G401.6 (cell line): Measurements from ENCODE around the gene CACNB1.
A peak's percentile ranks its signal among the peaks of the same experiment; 100 is the strongest.

Experiments
- FAIRE-seq: peaks from 2 replicates; lab custom pipeline; 2012; peaks lifted over from hg19 to GRCh38; lab: Jason Lieb, UNC

CACNB1 gene

DNA sequence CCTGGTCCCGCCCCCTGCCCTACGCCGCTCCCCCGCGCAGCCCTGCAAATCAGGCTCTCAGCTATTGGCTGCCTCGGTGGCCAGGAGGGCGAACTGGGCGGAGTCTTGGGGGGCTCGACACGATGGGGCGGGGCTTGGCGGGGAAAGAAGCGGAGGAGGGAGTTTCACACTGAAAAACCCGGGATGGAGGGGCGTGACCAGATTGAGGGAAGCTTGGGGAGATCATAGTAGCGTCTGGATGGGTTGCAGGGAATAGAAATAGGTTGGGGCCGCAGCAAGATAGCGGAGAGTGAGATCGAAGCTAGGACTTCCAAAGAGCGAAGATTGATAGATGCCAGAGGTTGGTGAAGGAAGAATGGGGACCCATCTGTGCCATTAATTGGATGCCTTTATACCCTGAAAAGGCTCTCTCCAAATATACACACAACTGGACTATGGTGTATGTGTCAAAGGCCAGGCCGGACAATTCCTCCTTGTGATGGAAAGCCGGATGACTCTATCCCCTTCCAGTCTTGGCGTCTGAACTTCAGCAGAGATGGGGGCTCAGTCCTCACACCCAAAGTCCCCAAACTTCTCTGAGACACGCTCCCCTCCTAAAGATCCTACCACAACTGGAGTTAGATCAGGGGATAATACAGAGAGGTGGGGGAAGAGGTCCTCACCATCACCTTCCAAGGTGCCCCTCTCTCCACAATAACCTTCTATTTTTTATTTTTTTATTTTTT, 28.7 kb upstream of the CACNB1 start:
- FAIRE-seq = no peak

DNA sequence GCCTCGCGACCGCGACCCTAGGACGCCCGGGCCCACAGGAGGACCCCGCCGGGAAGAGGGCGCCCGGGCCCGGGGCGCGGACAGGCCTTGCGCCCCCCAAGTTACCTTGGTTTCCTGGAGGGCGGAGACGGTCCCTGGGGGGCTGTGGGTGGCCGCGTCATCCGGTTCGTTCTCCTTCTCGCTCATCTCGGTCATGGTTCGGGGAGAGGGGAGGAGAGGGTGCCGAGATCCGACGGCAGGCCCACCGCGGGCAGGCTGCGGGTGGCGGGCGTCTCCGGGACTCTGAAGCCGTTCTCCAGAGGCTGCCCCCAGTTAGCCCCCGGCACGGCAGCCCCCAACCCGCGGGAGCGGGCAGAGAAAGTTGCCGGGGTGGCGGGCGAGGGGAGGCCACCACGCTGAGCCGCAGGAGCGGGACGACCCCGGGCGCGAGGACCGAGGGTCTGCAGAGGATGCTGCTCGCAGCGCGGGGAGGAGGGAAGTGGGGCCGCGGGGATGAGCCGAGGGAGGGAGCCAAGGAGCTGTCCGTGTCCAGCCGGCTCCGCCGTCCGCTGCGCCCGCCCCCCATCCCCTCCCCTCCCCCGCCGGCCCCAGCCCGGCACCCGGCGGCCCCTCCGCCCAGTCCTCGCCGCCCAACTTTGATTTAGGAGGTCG, 28.0 kb upstream of the CACNB1 start, which contains the start of gene STAC2:
Gene STAC2, minus strand, starts transcription at position 638 of the 651 bp plus-strand sequence. Its CDS starts 443 bp downstream, at position 195.
- FAIRE-seq = no peak

DNA sequence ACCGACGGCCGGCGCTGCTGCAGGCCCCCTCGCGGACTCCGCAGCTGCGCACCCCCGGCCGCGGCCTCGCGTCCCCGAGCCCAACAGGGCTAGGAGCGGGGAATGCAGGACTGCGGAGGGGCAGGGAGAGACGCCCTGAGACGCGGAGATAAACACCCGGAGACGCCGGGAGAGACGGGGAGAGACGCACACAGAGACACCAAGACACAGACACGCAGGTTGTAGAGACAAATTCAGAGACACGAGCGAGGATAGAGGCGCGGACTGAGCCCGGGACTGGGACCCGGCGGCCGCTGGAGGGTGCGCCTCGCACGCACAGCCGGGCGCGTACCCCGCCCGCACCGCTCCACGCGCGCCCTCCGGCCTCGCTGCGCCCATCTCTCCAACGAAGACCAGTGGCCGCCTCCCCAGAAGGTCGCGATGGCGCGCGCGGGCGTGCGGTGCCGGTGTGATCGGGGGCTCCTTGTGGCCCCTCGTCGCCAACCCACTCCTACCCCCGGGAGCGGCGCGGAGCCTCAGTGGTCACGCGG, 27.4 kb upstream of the CACNB1 start:
- FAIRE-seq = no peak

DNA sequence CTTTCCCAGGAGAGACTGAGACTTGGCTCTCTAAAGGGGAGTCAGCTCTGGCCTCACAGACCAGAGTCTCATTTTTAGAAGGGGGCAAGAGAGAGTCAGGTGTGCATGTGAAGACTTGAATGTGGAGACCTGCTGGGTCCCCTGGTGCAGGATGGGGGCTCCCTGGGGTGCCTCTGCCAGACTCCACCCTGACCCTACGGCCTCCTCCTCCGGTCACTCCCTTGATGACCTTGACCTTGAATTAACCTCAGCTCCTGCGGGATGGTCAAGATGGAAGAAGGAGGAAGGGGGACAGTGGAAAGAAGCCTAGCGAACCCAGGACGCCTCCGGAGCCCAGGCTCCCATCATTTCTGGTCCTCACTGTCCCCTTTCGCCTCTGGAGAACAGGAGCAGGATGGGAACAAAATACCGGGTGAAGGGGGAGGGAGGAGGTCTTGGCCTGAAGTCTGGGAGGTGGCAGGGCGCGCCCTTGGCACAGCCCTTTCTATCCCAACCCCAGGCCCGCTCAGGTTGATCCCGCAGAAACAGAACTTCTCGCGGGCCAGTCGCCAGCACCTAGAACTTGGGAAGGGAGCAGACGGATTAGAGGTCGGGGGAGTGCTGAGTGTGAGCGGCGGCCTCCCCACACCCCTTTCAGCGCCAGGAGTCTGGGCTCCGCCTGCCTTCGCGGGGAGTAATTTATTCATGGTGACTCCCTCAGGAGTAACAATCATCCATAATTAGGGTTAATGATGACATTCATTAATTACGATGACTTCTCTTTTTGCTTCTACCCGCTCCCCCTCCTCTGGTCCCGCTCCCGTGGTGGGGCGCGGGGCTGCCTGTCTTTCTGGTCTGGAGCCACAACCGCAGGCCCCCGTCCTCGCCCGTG, 26.7 kb upstream of the CACNB1 start:
- no peak for FAIRE-seq

DNA sequence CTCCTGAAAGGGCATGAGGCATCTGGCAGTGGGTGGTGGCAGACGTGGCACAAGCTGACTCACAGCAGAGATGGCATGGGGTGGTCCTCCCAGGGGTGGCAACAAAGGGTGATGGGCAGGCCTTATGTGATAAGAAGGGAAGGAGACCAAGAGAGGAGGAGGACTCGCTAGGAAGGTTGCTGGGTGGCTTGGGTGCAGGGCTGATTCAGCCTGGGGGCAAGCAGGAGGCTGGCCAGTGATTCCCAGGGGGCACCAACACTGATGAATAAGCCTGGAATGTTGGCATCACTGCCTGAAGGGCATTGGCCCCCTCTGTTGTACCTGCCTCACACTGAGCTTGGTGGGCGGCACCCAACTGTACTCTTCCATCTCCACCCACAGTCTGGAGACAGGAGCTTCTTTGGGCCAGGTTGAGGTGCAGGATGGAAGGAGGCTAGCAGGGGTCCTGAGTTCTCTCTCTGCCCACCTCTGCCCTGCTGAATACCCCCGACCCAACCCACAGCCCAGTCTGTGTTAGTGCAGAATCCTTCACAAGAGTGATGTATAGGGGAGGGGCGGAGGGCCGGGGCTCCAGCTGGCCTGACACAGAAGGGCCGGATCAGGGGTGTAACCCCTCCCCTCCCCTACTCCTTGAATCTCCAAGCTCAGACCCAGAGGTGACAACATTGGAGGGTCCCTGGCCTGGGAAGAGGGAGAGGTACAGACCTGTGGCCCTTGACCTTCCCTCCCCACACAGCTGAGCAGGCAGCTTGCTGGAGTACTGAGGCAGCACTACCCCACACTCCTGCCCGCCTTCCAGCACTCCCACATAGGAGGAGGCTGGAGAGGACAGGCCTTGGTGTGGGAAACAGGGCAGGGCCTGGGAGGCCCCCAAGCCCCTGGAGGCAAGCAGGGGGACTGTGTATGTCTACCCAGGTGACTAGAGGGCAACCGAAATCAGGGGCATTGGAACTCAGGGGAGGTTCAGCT, 25.7 kb upstream of the CACNB1 start:
- FAIRE-seq = no peak

DNA sequence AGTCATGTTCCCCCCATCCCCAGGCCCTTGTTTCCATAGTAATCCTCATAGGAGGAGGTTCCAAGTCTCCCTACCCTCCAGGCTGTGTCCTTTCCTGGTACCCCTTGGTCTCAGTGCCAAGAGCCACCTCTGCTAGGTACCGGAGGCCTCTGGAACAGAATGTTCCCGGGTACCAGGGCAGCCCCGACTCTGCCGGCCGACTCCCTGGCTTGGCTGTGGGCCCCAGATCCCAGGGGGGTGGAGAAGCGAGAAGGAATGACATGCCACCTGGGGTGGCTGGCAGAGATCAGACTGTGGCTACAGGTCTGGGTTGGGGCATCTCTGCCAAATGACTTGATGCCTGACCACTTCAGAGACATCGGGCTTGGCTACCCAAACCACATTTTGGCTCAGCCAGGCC, 24.7 kb upstream of the CACNB1 start:
- FAIRE-seq = no peak

DNA sequence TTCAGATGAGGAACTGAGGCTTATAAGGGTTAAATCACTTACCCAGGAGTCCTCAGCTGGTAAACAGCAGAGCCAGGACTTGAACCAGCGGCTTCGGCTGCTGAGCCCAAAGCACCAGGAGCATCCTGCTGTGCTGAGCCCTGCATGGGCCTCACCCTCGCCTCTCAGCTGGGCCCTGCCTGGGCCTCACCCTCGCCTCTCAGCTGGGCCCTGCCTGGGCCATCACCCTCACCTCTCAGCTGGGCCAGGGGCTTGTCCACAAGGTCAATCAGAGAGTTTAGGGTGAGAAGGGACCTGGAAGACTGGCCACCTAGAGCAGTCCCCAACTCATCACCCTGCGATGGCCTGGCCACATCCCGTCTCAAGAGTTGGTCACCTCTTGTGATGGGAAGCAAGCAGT, 24.1 kb upstream of the CACNB1 start:
- no peak for FAIRE-seq

DNA sequence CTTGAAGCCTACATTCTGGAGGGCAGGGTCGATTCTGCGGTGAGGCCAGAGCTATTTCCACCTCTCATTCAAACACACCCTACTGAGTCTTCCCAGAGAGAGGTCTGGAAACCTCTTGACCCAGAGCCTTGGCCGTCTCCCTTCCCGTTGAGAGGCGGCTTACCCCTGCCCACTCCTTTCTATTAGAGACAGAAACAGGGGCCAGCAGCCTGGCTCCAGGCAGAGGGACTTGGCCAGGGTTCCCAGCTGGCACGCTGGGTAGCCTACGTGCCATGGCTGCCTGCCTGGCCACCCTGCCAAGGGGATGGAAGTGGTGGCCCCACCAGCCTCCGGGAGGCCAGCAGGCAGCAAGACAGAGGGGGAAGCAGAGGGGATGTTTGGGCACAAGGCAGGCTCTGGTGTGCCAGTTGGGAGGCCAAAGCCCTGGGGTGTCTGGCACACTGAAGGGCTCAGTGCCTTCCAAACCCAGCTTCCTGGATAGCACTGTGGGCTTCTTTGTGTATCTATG, 22.2 kb upstream of the CACNB1 start:
- no peak for FAIRE-seq

DNA sequence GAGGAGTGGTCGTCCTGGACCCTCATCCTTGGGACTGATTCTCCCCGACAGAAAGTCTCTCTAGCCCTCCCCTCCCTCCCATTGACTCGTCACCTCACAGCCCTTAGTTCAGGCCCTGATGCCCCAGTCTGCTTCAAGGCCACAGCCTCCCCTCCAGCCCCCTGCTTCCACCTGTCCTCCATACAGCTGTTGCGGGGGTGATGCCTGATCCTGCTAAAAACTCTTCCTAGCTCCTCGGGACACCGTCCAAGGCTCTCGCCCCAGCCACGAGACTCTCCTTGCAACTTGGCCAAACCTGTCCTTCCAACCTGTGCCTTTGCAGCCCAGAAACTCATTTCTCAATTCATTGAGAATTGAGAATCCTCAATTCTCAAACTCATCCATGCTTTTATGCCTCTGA, 21.4 kb upstream of the CACNB1 start:
- FAIRE-seq = no peak

DNA sequence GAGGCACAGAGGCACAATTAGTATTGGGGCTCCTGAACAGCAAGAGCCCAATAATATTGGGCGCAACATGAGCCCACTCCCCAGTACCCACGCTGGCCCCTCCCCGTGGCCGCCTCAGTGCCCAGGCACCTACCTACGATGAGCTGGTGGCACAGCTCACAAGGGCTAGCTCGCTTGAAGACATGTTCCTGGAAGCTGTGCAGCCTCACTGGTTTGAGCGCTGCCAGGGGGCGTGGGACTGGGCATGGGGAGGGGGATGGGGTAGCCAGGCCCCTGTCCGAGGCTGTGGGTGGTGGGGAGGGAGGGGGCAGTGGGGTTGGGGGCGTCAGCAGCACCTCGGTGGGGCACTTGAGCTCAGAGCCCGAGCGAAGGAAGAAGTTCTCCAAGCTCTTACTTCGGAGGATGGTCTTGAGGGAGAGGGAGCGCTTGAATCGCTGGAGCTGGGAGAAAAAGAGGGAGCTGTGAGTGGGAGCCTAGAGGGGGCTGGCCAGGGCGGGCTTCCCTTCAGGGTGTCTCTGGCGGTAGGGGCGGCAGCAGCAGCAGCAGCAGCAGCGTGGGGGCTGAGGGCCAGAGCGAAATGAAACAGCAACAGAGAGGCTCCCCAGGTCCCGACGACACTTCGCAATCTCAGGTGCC, 20.4 kb upstream of the CACNB1 start:
- FAIRE-seq = no peak

DNA sequence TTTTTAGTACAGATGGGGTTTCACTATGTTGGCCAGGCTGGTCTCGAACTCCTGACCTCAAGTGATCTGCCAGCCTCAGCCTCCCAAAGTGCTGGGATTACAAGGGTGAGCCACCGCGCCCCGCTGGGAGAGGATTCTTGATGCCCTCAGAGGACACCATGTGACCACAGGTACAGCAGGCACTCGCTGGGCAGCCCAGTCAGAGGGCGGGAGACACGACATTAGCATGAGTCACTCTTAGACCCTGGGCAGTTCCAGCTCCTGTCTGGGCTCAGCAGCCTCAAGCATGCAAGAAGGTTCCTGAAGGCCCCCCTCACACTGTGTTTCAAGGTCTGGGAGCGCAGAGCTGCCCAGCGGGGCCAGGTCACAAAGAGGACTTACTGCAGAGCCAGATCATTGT, 16.4 kb upstream of the CACNB1 start:
- FAIRE-seq = no peak

DNA sequence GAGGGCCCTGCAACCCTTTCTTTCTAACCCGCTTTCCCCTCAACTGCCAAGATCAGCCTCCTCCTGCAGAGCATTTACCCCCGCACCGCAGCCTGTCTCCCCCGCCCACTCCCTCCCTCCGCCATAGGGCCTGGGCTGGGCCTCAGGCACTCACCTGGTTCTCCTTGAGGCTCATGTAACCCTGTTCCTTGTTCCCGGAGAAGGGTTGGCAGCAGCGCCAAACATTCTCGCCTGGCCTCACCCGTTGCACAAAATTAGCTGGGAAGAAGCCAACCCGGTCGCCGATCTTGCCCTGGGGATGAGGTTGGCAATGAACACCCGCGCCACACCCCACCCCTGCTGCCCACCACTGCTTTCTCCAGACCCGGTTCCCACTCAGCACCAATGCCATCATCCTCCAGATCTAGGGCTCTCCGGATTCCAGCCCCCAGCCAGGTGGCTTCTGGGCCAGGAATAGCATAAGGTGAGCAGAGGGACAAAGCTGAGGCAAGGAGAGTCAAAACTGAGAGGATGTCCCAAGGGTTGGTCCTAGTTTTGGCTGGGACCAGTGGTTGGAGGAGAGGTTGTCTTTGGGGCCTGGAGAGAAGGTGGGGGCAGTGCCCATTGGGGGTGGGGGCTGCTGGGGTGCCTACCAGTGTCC, 15.5 kb upstream of the CACNB1 start:
- FAIRE-seq = no peak

DNA sequence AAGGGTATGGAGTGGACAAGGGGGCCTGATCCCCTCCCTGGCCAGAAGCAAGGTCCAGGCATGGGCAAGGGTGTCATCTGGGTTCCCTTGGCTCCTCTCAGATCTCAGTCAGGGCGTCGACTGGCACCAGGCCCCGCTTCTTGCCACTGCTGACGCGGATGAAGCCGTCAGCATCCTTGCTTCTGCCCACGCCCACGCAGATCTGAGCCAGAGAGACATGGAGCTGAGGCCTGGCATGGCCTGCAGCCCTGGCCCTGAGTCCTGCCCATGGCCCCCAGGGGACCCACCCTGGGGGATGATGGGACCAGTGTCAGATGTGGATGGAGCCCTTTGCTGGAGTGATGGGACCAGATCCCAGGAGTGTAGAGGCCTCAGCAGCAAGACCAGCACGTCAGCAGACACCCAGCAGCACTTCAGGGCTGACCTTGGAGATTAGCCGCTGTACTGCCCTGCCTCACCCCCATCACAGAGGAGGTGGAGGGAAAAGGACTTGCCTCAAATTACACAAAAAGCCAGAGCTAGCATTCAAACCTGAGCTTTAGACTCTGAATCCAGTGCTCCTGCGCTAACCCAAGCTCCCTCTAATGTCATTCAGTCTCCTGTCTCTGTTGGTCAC, 14.8 kb upstream of the CACNB1 start:
- FAIRE-seq = no peak

DNA sequence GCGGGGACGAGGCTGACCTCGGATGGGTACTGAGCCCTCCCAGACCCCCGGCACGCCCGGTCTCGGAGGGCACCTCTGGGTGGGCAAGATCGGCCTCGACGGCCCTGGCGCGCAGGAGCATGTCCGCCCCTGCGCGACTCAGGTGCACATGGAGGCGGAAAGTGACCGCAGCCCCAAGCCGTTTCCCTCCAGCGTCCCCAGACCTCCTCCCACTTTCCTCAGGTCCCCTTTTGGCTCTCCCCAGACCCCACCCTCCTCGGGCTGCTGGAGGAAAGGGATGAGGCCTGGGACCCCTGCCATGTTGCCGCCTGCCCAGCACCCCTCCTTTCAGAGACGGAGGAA, 12.6 kb upstream of the CACNB1 start:
- FAIRE-seq = no peak

DNA sequence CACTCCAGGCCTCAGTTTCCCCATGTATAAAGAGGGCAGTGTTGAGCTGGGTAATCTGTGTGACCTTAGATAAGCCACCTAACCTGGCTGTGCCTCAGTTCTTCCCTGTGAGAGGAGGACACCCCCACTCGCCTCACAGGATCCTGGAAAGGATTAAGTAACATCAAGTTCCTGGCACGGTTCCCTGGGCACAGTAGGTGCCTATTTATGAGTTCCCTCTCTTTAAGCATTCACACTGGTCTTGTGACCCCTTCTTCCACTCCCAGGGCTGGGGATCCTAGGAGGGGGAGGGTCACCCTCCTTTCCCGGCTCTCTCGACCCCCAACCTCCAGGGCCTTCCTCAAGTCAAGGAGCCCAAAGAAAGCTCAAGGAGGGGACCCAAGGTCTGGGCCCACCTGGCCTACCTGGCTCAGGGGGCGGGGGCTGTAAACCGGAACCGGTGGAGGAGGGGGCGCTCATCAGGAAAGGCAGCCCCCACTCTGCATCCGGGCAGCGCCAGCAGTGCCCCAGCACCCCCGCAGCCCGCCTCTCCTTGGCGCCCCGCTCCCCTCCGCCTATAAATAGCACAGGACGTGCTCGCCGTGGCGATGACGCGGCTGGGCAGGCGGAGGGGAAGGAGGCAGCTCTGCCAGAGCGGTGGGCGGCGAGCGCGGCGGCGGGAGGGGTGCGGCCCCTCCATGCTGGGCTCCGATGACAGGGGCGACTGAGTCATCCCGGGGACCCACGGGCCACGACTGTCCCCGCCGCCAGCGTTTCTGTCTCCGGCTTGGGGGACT, 12.0 kb upstream of the CACNB1 start:
- no peak for FAIRE-seq

DNA sequence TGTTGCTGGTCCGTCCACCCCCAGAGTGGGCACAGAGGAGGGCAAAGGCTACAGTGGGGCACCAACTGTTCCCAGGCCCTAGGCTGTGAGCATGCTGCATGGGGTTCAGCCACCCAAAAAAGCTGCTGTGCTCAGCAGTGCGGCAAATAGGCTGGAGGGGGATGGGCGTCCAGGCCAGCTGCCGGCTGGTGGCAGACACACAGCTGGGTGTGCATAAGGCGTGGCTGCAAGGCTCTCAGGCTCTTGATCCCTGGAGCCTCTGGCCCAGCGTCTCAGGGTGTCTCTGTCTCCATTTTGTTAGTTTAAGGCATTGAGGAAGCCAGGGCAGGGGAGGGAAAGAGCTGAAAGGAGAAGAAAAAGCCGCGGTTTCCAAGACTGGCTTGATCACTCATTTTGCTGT, 11.4 kb upstream of the CACNB1 start:
- no peak for FAIRE-seq

DNA sequence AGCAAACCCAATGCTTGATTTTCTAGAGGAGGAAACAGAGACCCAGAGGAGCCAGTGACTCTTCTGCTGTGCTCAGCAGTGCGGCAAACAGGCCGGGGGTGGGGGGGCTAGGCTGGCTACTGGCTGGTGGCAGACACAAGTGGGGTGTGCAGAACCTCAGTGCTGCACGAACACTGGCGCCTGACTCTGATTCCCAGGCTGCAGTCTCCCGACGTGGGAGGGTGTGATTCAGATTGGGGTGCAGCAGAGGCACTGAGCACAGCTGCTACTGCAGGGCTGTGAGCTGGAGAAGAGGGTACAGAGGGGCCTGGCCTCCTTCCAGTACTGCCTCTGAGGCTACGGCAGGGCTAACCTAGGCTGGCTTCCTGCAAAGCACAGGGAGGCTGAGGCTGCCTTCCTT, 10.7 kb upstream of the CACNB1 start:
- FAIRE-seq = no peak

DNA sequence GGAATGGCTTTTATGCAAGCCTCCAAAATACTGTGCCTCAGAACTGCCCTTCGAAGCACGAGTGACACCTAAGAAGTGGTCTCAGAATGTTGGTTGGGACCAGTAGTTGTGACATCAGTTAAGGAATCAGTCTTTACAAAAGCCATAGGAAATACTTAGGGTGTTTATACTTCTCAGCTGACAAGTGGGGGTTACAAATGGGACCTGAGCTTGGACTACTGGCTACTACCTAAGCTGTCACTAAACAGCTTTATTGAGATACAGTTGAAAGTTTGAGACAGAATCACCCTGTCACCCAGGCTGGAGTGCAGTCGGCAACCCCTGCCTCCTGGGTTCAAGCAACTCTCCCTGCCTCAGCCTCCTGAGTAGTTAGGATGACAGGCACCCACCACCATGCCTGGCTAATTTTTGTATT, 7.7 kb upstream of the CACNB1 start:
- FAIRE-seq = peak; percentile 87

DNA sequence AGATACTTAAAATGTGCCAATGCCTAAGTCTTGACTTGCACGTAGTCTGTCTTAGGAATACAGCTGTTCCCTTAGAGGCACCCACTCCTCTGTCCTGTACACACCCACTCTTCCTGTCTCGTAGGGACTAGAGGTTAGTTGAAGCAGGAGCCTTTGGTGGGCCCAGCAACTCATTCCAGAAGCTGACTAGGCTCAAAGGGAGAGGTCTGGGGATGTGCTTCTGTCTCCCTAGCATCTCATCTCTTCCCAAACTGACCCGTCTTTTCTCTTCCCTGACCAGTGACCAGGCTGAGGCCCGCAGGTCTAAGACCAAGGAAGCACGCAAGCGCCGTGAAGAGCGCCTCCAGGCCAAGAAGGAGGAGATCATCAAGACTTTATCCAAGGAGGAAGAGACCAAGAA, 6.8 kb upstream of the CACNB1 start:
- no peak for FAIRE-seq
